Skeletal muscle satellite cell (primary cell): ENCODE data around the gene IRF4.

ENCODE experiments used
- H3K27me3 ChIP-seq: 2 replicates; pipeline ENCODE4 v1.7.0; 2013; ENCODE audit warnings: low read length; ENCODE audit not compliant: control insufficient read depth, insufficient read depth
- H3K36me3 ChIP-seq: 2 replicates; pipeline ENCODE4 v1.7.0; 2013; ENCODE audit warnings: mild to moderate bottlenecking, control low read depth, low read length; ENCODE audit not compliant: insufficient read depth
- H3K4me1 ChIP-seq: 2 replicates; pipeline ENCODE4 v1.7.0; 2013; ENCODE audit warnings: low read length; ENCODE audit not compliant: control insufficient read depth, insufficient read depth
- H3K4me2 ChIP-seq: 2 replicates; pipeline ENCODE4 v1.7.0; 2013; ENCODE audit warnings: mild to moderate bottlenecking, low read length
- H3K4me3 ChIP-seq: 2 replicates; pipeline ENCODE4 v1.7.0; 2013; ENCODE audit warnings: low read length
- H3K9ac ChIP-seq: 2 replicates; pipeline ENCODE4 v1.7.0; 2013; ENCODE audit warnings: mild to moderate bottlenecking, low read depth, low read length, moderate library complexity
- H3K9me3 ChIP-seq: replicated peaks from 2 replicates; pipeline ENCODE4 v1.7.0; 2013; ENCODE audit warnings: mild to moderate bottlenecking, control low read depth, low read length

IRF4 gene

DNA sequence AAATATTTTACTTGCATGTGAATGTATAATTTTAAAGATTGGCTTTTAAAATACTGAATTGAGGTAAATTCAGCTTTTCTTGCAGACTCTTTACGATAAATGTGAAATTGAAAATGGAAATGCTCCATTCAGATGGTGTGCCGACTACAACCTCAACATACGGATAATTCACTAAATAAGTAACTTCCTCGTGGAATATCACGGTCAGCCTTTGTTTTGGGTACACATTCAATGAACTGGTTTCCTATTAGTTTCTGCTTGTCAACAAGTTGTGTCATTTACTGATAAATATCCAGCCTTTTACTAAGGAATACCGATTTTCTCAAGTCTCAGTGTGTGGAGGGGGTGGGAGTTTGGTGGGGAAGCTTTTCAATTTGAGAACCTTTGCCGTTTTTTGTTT lies 2.4 kb upstream of the IRF4 start:
- H3K9me3 ChIP-seq, result no peaks in the 10 kb centered on the region
- no peak overlapping the region for H3K9ac ChIP-seq
- peaks cover 22% of the 10 kb centered on the region for H3K4me1 ChIP-seq
- no peaks in the 10 kb centered on the region for H3K36me3 ChIP-seq
- no peak overlapping the region for H3K4me2 ChIP-seq
- no peak overlapping the region for H3K4me3 ChIP-seq
- peaks cover 74% of the 10 kb centered on the region for H3K27me3 ChIP-seq

DNA sequence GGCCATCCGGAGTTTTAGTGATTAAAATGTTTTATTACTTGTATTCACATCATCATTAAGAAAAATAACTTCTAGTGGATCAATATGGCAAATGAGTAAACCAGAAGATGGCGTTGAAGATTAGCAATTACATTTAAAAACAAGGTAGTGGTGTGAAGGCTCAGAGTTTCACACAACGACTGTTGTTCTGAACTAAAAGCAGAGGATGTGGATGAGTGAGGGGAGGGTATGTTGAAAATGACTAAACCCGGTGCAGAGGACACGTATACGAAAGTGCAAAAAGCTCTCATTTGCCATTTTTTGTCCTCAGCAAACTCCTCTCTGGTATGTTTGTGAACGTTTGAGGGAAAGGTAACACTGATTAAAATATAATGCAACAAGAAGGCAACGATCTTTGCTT lies 1.9 kb upstream of the IRF4 start:
- peaks cover 22% of the 10 kb centered on the region for H3K4me1 ChIP-seq
- H3K4me3 ChIP-seq, result no peak overlapping the region
- no peak overlapping the region for H3K4me2 ChIP-seq
- no peak overlapping the region for H3K9ac ChIP-seq
- H3K36me3 ChIP-seq, result no peaks in the 10 kb centered on the region
- H3K27me3 ChIP-seq, result peaks cover 79% of the 10 kb centered on the region
- no peaks in the 10 kb centered on the region for H3K9me3 ChIP-seq

DNA sequence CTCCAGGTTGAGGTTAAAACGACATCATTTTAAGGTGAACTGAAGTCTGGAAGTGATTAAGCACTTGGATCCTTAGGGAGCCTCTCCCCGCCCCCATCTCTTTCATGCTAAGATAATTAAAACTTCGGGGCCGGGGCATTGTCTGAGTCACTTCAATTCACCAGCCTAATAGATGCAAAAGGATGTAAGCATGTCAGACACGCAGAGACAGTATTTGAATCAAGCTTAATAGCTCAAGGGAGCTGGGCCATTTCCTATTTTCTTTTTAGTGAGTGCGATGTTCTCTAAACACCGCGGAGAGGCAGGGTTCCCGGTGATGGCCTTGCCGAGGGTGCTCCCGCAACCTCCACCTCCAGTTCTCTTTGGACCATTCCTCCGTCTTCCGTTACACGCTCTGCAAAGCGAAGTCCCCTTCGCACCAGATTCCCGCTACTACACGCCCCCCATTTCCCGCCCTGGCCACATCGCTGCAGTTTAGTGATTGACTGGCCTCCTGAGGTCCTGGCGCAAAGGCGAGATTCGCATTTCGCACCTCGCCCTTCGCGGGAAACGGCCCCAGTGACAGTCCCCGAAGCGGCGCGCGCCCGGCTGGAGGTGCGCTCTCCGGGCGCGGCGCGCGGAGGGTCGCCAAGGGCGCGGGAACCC lies 516 bp upstream of the IRF4 start:
- Histone ChIP-seq H3K27me3 (peaks cover 88% of the 10 kb centered on the region), H3K36me3 (no peaks in the 10 kb centered on the region), H3K4me2 (peak overlapping the region; percentile 75), H3K4me3 (peak overlapping the region; percentile 53), H3K4me1 (peaks cover 22% of the 10 kb centered on the region), H3K9ac (no peak overlapping the region), H3K9me3 (no peaks in the 10 kb centered on the region)

DNA sequence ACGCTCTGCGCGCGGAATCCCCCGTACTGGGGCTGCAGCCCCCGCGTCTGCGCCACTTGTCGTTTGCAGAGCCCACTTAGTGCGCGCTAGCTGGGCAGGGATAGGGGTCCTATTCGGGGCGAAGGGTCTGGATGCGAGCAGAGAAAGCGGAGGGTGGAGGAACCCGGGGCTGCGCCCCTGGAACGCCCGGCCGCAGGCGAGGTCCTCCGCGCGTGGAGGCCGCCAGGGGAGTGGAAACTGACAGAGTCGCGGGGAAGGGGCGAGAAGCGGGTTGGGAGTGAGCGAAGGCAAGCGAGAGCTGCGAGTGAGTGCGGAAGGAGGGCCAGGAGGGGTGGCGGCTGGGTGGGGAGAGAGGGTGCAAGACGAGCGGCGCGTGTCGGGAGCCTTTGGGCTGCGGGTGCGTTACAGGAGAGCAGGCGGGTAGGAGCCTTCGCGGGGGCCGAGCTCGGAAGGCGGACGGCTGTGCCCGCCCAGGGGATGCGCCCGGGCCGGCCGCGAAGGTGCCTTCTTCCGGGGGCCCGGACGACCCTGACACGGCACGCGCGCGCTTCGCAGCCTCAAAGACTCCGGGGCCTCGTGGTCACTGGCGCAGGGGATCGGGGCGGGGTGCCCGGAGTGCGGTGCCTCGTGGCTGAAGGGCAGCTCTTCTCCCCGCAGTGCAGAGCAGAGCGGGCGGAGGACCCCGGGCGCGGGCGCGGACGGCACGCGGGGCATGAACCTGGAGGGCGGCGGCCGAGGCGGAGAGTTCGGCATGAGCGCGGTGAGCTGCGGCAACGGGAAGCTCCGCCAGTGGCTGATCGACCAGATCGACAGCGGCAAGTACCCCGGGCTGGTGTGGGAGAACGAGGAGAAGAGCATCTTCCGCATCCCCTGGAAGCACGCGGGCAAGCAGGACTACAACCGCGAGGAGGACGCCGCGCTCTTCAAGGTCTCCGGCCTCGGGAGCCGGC lies 1.2 kb downstream of the IRF4 start:
- Histone ChIP-seq H3K4me1 (peaks cover 22% of the 10 kb centered on the region), H3K9me3 (no peaks in the 10 kb centered on the region), H3K9ac (no peak overlapping the region), H3K4me2 (peak overlapping the region; percentile 75), H3K27me3 (peaks cover 94% of the 10 kb centered on the region), H3K36me3 (no peaks in the 10 kb centered on the region), H3K4me3 (peak overlapping the region; percentile 39)

DNA sequence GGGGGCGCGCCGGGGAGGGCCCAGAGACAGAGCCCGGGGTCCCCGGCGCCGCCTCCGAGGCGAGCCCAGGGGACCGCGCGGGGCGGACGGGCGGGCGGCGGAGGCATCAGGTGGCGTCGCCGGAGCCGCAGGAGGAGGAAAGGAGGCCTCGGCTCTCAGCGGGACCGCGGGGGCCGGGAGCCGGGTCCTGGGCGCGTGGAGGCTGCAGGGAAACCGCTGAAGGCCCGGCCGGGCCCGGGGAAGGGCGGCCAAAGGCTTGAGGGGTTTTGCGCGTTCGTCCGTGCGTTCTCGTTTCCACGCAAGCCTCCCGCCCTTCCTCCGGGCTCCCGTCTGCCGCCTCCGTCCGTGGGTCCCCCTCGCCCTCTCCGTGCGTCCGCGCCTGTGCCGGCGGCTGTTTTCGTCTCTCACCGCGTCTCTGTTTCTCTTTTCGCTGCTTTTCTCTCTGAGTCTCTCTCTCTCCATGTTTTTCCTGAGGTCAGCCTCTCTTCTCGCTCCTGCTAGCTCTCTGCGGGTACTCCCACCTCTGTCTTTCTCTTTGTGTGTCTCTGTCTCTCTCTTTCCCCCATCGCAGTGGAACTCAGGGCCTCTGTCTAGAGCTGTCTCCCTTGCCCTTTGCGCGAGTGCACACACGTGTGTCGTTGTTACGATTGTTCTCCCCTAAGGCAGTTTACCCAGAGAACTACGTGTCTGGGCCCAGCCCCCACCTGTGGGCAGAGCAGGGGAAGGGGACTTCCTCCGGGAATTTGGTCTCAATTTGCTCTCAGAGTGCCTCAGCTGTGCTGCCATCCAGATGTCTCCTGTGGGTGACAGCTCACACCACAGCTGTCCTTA lies 2.1 kb downstream of the IRF4 start:
- H3K36me3 ChIP-seq, result no peaks in the 10 kb centered on the region
- H3K9ac ChIP-seq, result no peak overlapping the region
- H3K9me3 ChIP-seq, result no peaks in the 10 kb centered on the region
- peaks cover 93% of the 10 kb centered on the region for H3K27me3 ChIP-seq
- peak overlapping the region; percentile 67 for H3K4me2 ChIP-seq
- H3K4me3 ChIP-seq, result peak overlapping the region; percentile 39
- H3K4me1 ChIP-seq, result peaks cover 22% of the 10 kb centered on the region

DNA sequence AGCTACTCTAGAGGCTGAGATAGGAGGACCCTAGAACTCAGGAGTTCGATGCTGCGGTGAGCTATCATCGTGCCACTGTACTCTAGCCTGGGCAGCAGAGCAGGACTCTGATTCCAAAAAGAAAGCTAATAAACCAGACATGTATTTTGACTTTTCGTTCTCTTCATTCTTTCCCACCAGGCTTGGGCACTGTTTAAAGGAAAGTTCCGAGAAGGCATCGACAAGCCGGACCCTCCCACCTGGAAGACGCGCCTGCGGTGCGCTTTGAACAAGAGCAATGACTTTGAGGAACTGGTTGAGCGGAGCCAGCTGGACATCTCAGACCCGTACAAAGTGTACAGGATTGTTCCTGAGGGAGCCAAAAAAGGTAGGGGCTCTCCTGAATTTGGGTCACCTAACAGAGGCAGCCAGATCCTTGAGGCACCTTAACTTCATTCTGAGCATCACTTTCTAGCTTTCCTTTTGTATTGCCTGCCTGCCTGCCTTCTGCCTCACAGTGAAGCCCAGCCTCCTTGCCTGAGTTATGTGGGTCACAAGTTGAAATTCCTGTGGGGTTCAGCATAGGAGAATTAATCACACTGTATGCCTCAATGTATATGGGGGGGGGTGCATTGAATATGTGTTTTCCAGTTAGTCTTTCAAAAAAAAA lies 3.2 kb downstream of the IRF4 start:
- no peak overlapping the region for H3K4me3 ChIP-seq
- H3K4me2 ChIP-seq, result no peak overlapping the region
- no peak overlapping the region for H3K9ac ChIP-seq
- H3K36me3 ChIP-seq, result no peaks in the 10 kb centered on the region
- H3K9me3 ChIP-seq, result no peaks in the 10 kb centered on the region
- H3K27me3 ChIP-seq, result peaks cover 92% of the 10 kb centered on the region
- H3K4me1 ChIP-seq, result peaks cover 22% of the 10 kb centered on the region

DNA sequence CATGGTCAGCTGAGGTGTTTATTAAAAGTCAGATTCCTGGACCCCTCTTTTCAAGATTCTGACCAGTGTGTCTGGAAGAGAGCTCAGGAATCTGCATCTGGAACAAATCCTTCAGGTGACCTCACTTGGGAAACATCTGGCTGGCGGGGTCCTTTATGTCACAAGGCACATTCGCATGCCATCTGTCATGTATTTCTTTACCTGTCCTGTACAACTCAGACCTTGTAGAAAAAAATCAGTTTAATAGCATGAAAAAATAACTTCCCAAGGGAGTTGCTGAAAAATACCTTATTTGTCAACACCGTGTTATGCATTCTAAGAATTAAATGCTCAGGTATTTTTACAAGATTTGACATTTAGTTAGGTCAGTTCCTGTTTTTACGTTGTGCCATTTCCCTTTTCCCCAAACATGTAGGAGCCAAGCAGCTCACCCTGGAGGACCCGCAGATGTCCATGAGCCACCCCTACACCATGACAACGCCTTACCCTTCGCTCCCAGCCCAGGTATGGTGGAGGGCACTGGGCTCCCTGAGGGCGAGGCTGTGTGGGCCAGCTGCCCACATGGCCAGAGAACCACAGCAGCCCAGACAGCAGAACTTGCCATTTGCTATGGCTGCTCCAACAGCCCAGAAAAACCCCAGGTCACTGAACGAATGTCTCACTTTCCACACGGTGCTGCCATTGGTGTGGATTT lies 4.0 kb downstream of the IRF4 start:
- Histone ChIP-seq H3K4me1 (peaks cover 22% of the 10 kb centered on the region), H3K27me3 (peaks cover 89% of the 10 kb centered on the region), H3K4me2 (no peak overlapping the region), H3K36me3 (no peaks in the 10 kb centered on the region), H3K9ac (no peak overlapping the region), H3K9me3 (no peaks in the 10 kb centered on the region), H3K4me3 (no peak overlapping the region)

DNA sequence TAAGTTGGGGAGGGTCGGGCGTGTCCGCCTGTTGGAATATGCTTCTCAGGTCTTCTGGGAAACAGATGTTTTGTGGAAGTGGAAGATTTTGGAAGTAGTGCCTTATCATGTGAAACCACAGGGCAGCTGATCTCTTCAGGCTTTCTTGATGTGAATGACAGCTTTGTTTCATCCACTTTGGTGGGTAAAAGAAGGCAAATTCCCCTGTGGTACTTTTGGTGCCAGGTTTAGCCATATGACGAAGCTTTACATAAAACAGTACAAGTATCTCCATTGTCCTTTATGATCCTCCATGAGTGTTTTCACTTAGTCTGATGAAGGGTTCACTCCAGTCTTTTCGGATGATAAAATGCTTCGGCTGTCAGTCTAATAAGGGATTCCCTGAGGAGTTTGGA lies 4.6 kb downstream of the IRF4 start:
- no peak overlapping the region for H3K9ac ChIP-seq
- H3K27me3 ChIP-seq, result peaks cover 84% of the 10 kb centered on the region
- H3K9me3 ChIP-seq, result no peaks in the 10 kb centered on the region
- no peak overlapping the region for H3K4me3 ChIP-seq
- no peak overlapping the region for H3K4me2 ChIP-seq
- peaks cover 20% of the 10 kb centered on the region for H3K4me1 ChIP-seq
- no peaks in the 10 kb centered on the region for H3K36me3 ChIP-seq

DNA sequence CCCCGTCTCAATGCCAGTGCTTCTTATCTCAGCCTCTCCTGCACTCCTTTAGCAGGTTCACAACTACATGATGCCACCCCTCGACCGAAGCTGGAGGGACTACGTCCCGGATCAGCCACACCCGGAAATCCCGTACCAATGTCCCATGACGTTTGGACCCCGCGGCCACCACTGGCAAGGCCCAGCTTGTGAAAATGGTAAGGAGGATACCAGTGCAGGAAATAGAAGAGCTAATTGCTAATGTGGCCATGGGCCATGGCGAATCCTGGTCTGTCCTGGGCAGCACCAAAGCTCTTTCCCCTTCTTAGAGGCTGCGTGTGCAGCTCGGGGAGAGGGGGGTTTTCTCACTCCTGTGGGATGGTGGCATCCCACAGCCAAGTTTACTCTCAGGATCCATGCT lies 5.5 kb downstream of the IRF4 start:
- no peak overlapping the region for H3K9ac ChIP-seq
- H3K4me2 ChIP-seq, result no peak overlapping the region
- peaks cover 82% of the 10 kb centered on the region for H3K27me3 ChIP-seq
- no peaks in the 10 kb centered on the region for H3K36me3 ChIP-seq
- H3K4me3 ChIP-seq, result no peak overlapping the region
- H3K9me3 ChIP-seq, result no peaks in the 10 kb centered on the region
- peaks cover 13% of the 10 kb centered on the region for H3K4me1 ChIP-seq

DNA sequence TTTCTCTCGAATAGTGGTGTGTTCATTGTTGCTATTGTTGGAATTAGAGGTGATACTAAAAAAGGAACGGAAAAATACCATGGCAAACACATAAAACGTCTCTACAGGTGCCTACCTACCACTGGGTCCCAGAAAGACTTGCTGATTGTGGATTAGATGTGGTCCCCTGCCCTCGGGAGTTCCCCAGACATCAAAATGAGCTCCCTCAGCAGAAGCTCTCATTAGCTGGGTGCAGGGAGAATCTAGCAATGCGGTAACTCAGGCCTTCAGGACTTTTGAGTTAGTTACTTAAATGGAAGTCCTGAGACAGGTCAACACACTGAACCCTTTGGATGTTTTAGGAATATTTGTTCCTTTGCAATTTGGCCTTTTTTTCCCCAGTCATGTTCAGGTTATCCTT lies 6.1 kb downstream of the IRF4 start:
- Histone ChIP-seq H3K36me3 (no peaks in the 10 kb centered on the region), H3K9ac (no peak overlapping the region), H3K9me3 (no peaks in the 10 kb centered on the region), H3K4me2 (no peak overlapping the region), H3K27me3 (peaks cover 77% of the 10 kb centered on the region), H3K4me3 (no peak overlapping the region), H3K4me1 (peaks cover 7% of the 10 kb centered on the region)
